Ectodermal cell (in vitro differentiated cells): Measurements from ENCODE around the gene ETFRF1.

Experiments
- H3K27ac ChIP-seq: 2 replicates; pipeline ENCODE4 v1.7.0; 2013; ENCODE audit warnings: mild to moderate bottlenecking, low read depth, low read length; ENCODE audit not compliant: insufficient read depth, poor library complexity, severe bottlenecking
- H3K27me3 ChIP-seq: 2 replicates; pipeline ENCODE4 v1.7.0; 2013; ENCODE audit warnings: mild to moderate bottlenecking, low read length; ENCODE audit not compliant: insufficient read depth, control insufficient read depth, poor library complexity, severe bottlenecking
- H3K36me3 ChIP-seq: one replicate; pipeline ENCODE4 v1.7.0; 2013; ENCODE audit warnings: low read length; ENCODE audit not compliant: control insufficient read depth, insufficient read depth
- H3K4me1 ChIP-seq: one replicate; pipeline ENCODE4 v1.7.0; 2013; ENCODE audit warnings: low read length; ENCODE audit not compliant: control insufficient read depth, insufficient read depth
- H3K4me3 ChIP-seq: 2 replicates; pipeline ENCODE4 v1.7.0; 2013; ENCODE audit warnings: low read depth, low read length, control low read depth; ENCODE audit not compliant: insufficient read depth
- H3K9me3 ChIP-seq: 2 replicates; pipeline ENCODE4 v1.7.0; 2013; ENCODE audit warnings: mild to moderate bottlenecking, low read length, moderate library complexity; ENCODE audit not compliant: control insufficient read depth
- WGBS, 2 experiments: methylation state at CpG; one replicate each; pipeline ENCODE4 v1.1.7; 2013; ENCODE audit warnings: missing lambda C conversion rate in 2 of 2; 5-methylcytosine and 5-hydroxymethylcytosine counted together

ETFRF1 gene

DNA sequence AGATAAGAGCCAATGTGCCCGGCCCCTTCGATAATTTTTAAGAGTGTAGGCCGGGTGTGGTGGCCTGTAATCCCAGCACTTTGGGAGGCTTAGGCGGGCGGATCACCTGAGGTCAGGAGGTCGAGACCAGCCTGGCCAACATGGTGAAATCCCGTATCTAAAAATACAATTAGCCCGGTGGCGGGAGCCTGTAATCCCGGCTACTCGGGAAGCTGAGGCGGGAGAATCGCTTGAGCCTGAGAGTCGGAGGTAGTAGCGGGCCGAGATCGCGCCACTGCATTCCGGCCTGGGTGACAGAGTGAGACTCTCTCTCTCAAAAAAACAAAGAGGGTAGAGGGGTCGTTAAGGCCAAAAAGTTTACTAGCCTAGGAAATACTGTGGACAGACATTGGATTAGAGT is 53.1 kb downstream of the ETFRF1 start:
- H3K27ac ChIP-seq: no peak overlapping the region
- no peak overlapping the region for H3K4me3 ChIP-seq
- peaks cover 19% of the 10 kb centered on the region for H3K27me3 ChIP-seq
- no peaks in the 10 kb centered on the region for H3K4me1 ChIP-seq
- H3K9me3 ChIP-seq: no peaks in the 10 kb centered on the region
- WGBS, 2 experiments: 92% methylated on average over 20 of the region's 20 CpGs
- peaks cover 3% of the 10 kb centered on the region for H3K36me3 ChIP-seq

DNA sequence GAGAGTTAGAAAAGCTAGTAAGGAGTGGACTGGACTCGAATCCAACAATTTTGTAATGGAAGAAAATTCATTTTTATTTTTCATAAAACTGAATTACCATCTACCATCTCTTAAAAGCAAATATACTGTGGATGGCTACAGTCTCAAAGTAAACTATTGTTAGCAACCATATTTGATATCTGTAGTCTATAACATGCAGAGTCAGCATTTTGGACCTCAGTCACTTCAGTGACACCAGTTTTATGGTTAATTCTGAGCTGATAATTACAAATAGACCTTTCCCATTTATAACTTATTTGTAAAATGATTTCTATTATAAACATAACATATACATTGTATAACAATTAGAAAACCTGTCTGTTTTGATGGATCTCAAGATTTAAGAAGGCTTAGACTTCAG is 53.7 kb downstream of the ETFRF1 start:
- Histone ChIP-seq H3K4me3 (no peak overlapping the region), H3K4me1 (no peaks in the 10 kb centered on the region), H3K27ac (no peak overlapping the region), H3K9me3 (no peaks in the 10 kb centered on the region), H3K36me3 (peaks cover 3% of the 10 kb centered on the region), H3K27me3 (peaks cover 25% of the 10 kb centered on the region)
- 100% methylated on average over 1 of the region's 1 CpG; no CpG with 5 or more reads in 1 of the 2 experiments for WGBS, 2 experiments

DNA sequence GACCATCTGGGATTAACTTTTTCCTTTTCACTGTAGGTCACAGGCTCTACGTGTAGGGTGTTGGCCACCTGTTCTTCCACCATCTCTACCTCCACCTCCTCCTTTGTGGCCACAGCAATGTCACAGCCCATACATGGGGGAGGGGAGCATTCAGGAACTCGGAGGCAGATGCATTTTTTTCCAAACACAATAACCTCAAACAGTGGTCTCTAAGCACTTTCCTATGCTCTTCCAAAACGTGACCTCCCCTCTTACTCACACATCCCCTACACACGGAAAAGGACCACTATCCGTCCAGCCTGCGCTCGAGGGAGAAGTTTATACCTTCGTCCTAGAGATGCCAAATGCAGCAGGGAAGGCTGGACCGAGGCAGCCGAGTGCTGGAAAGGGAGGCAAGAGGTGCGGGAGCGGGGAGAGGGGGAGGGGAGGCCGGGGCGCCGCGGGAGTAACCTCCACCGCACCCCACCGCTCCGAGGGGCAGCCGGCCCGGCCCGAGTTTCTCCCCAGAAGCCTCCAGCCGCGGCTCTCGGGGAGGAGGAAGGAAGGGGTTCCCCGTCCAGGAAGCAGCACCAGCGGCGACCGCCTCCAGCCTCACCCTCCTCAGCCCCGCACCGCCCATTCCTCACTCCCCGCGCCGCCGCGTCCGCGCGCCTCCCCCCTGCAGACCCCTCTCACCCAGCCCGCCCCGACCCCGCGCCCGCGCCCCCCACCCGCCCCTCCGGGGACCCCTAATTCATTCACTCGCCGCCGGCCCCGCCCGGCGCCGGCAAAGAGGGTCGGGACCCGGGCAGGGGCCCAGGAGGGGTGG is 55.1 kb downstream of the ETFRF1 start:
- WGBS, 2 experiments: 0% methylated on average over 49 to 54 of the region's 56 CpGs
- H3K4me3 ChIP-seq: peak overlapping the region; percentile 55

DNA sequence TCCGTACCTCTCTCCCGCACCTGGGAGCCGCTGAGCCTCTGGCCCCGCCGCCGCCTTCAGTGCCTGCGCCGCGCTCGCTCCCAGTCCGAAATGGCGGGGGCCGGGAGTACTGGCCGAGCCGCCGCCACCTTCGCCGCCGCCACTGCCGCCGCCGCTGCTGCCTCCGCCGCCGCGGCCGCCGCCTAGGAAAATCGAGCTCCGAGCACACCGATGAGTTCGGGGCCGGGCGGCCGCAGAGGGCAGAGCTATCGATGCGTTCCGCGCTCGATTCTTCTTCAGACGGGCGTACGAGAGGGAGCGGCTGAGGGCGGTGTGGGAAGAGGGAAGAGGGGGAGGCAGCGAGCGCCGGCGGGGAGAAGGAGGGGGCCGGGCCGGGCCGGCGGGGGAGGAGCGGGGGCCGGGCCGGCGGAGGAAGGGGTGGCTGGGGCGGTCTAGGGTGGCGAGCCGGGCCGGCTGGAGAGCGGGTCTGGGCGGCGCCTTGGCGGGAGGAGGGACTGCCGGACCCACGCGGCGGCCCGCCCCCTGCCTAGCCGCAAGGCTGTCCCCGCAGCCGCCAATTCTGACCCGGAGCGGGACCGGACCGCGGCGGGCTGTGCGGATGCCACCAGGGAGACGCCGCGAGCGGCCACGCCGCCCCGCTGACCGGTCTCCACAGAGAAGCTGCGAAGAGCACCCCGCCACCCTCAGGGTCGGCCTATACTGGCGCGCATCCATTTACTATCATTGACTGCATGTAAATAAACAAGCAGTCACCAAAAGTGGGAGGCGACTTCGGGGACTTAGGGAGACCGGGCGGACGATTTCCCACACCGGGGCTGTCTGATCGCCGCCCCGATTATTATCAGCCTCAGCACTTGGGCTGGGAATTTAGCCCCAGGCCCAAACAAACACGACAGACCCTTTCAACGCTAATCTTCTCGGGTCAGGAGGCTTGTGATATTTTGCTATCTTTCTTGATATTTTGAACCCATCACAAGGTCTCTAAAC is 56.0 kb downstream of the ETFRF1 start, which contains the start of gene KRAS:
Gene KRAS, minus strand, starts transcription at position 186 of the 987 bp plus-strand sequence.
- Histone ChIP-seq H3K4me3 (peak within 1 kb of the TSS; percentile 55), H3K36me3 (peaks cover 3% of the 10 kb centered on the region), H3K9me3 (no peaks in the 10 kb centered on the region), H3K4me1 (no peaks in the 10 kb centered on the region), H3K27ac (peak within 1 kb of the TSS; percentile 62), H3K27me3 (peaks cover 30% of the 10 kb centered on the region)
- 0 to 1% methylated on average over 105 of the region's 105 CpGs for WGBS, 2 experiments

More for the DNA sequence above, 55.1 kb downstream of the ETFRF1 start:
- H3K27ac ChIP-seq: peak overlapping the region; percentile 60
- no peaks in the 10 kb centered on the region for H3K9me3 ChIP-seq
- H3K36me3 ChIP-seq: peaks cover 3% of the 10 kb centered on the region
- no peaks in the 10 kb centered on the region for H3K4me1 ChIP-seq
- peaks cover 30% of the 10 kb centered on the region for H3K27me3 ChIP-seq

DNA sequence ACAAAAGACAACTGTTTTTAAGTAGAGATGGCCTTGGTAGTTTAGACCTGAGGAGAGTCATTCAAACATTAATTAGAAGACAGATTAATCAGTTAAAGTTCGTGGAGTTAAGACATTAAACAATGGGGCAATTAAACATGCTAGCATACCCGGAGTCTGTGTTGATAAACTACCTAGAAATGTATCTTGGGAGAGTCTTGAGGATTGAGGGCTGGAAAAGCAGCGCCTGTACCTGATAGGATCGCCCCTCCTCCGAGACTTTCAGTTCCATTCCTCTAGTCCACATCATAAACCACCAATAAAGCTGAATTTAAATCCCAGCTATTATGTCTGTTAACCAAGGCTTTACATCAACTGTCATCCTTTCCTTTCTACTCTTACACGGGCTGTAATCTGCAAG is 56.7 kb downstream of the ETFRF1 start:
- peaks cover 30% of the 10 kb centered on the region for H3K27me3 ChIP-seq
- H3K9me3 ChIP-seq: no peaks in the 10 kb centered on the region
- peak overlapping the region; percentile 55 for H3K4me3 ChIP-seq
- 57 to 64% methylated on average over 5 to 6 of the region's 6 CpGs for WGBS, 2 experiments
- peaks cover 3% of the 10 kb centered on the region for H3K36me3 ChIP-seq
- no peak overlapping the region for H3K27ac ChIP-seq
- no peaks in the 10 kb centered on the region for H3K4me1 ChIP-seq

DNA sequence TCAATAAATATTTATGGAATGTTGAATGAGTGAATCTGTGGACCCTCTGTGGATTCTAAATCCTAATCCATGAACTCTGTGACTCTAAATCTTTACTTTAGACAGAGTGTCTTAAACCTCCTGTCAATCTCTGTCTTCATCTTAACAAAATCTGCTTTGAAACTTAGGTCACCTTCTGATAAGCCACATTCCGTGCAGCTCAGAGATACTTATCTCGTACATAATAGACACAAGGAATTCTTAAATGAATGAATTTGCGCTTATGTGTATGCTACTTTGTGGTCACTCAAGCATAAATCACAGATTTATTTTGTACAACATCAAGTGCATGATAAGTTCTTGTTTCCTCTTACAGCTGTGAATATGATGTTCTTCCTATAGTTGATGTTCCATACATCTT is 57.9 kb downstream of the ETFRF1 start:
- Histone ChIP-seq H3K9me3 (no peaks in the 10 kb centered on the region), H3K4me1 (no peaks in the 10 kb centered on the region), H3K36me3 (no peaks in the 10 kb centered on the region), H3K4me3 (no peak overlapping the region), H3K27me3 (peaks cover 30% of the 10 kb centered on the region), H3K27ac (no peak overlapping the region)
- WGBS, 2 experiments: 95 to 98% methylated on average over 2 to 3 of the region's 3 CpGs

DNA sequence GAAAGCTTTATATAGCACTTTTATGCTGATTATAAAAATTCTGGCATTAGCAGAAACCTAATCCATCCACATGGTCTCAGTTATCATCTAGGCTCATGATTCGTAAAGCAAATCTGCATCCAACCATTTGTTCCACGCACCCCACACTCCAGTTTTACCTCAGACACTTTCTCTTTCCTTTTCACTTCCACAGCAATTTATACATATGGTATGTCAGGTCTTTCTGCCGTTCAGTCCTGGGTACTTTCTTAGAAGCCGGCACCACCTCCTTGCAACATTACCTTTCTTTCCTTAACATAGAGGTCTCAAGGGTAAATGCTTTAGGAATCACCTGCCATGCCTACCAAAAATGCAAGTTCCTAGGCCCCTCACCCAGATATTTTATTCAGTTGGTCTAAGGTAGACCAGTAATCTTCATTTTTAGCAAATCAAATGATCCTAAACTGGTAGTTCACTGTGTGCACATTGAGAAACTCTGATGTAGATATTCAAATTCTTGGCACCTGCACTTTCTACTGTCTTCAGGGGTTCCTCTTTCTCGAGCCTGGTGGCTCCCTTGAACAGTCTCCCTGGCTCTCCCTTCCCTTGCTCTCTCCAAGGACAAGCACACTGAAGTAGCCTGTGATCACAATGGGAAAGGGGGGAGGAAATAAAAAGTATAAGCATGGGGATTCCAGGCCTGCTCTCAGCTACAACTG is 58.5 kb downstream of the ETFRF1 start:
- H3K4me1 ChIP-seq: no peaks in the 10 kb centered on the region
- WGBS, 2 experiments: 90 to 94% methylated on average over 5 of the region's 5 CpGs
- H3K27ac ChIP-seq: no peak overlapping the region
- peaks cover 30% of the 10 kb centered on the region for H3K27me3 ChIP-seq
- H3K36me3 ChIP-seq: no peaks in the 10 kb centered on the region
- no peaks in the 10 kb centered on the region for H3K9me3 ChIP-seq
- H3K4me3 ChIP-seq: no peak overlapping the region

DNA sequence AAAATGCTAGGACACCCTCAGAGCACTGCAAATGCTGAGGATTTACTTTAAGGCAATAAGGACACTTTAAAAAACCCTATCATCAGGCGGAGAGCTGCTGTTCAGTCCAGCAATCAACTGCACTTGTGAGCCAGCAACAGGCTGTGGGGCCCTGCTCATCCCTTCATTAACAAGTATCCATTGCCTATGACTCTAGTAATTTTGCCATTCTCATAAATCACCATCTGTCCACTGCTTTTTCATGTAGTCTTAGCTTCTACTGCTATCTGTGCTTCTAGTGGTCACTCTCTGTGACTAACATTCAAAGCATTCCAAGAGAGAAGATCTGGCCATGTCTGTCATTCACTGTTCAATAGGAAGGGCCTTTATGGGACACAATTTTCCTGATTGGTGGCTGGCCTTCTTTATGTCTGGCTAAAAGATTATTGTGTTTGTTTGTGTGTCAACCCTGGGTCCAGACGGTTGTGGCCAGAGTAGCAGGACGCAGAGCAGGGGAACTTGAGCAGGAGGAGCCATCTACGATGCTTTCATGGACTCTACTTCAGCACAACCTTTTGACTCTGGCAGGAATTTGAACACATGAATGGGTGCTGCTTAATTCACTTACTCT is 59.3 kb downstream of the ETFRF1 start:
- H3K27ac ChIP-seq: no peak overlapping the region
- no peaks in the 10 kb centered on the region for H3K9me3 ChIP-seq
- peaks cover 30% of the 10 kb centered on the region for H3K27me3 ChIP-seq
- no peaks in the 10 kb centered on the region for H3K4me1 ChIP-seq
- WGBS, 2 experiments: 84 to 85% methylated on average over 4 of the region's 4 CpGs
- H3K36me3 ChIP-seq: no peaks in the 10 kb centered on the region
- H3K4me3 ChIP-seq: no peak overlapping the region
